Limb (tissue), 2 donors: ENCODE measurements around the gene MGAT5B.
"Not testable (repeated sequence)": the region's sequence is repeated elsewhere in the genome, so short reads cannot be mapped to it uniquely, and the experiment has no call there.

Experiments
- DNase-seq, 2 donors: peaks; one replicate each; pipeline ENCODE4 v3.0.0-alpha.2; 2016; ENCODE audit errors: extremely low spot score in 2 of 2

The MGAT5B gene

GRCh38 chr17:76949913-76950695 is 81.9 kb downstream of the MGAT5B start:
- no peak for DNase-seq

- no peak for DNase-seq
Measured at GRCh38 chr17:76951375-76951905, 83.2 kb downstream of the MGAT5B start.

- DNase-seq = no peak
Measured at GRCh38 chr17:76952402-76952801, 84.2 kb downstream of the MGAT5B start.

- no peak for DNase-seq
Measured at GRCh38 chr17:76953066-76953465, 84.9 kb downstream of the MGAT5B start.

DNA sequence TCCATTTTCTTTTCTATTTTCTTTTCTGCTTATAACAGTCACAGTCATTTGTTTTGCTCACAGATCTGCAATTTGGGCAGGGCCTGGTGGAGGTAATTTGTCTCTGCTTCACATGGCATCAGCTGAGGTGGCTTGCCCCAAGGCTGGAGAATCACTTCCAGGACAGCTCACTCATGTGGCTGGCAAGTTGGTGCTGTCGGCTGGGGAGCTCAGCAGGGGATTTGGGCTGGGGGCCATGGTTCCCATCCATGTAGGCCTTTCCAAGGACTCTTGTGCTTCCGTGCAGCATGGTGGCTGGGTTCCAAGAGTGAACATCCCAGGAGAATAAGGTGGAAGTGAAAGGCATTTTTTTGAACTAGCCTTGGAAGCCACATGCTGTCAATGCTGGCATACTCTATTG is 85.7 kb downstream of the MGAT5B start:
- DNase-seq = no peak

GRCh38 chr17:76955191-76955590 is 87.0 kb downstream of the MGAT5B start:
- DNase-seq = no peak

DNA sequence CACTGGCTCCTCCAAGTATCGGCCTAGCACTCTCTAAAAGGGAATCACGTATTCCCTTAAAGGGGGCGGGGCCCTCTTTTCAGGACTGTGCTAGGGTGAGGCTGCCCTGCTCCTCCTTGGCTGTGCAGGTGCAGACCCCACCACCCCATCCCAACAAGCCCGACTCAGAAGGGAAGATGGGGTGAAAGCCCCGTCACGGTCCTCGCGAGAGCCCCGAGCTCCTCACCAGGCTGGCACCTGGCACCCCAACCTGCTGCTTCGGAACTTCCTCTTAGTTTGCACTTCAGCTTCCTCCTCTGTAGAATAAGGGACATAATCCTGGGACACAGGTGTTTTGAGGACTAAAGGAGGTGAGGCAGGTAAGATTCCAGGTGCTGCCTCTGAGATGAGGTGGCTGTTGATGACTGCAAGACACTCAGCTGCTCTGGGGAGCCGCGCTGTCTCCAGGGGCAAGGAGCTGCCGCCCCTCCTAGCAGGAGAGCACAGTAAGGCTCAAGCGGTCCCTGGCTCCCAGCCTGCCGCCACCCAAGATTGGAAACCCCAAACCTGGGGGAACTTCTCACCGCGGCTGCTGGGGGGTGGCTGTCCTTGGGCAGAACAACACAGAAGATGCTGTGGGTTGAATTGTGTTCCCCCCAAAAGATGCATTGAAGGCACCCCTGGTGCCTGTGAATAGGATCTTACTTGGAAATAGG is 88.8 kb downstream of the MGAT5B start:
- no peak for DNase-seq

GRCh38 chr17:76957678-76958464 is 89.7 kb downstream of the MGAT5B start:
- DNase-seq = no peak

GRCh38 chr17:76958974-76959373 is 90.8 kb downstream of the MGAT5B start:
- no peak for DNase-seq

DNA sequence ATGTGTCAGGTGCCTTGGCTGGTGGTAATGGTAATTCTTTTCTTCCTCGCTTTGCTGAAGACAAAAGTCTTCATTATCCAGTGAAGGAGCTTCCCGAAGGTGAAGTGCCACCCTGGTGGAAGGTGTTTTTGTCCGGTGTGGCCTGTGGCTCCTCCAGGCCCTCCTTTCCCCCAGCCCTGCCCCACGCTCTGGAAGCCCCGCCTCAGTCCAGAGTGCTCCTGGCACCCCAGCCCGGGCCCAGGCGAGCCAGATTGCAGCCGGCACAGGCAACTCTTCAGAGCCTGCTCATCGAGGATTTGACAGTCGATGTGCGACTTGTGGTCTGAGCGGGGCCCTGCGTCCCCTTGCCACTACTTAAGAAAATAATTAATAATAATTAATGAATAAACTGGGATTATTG is 93.7 kb downstream of the MGAT5B start:
- no peak for DNase-seq

DNA sequence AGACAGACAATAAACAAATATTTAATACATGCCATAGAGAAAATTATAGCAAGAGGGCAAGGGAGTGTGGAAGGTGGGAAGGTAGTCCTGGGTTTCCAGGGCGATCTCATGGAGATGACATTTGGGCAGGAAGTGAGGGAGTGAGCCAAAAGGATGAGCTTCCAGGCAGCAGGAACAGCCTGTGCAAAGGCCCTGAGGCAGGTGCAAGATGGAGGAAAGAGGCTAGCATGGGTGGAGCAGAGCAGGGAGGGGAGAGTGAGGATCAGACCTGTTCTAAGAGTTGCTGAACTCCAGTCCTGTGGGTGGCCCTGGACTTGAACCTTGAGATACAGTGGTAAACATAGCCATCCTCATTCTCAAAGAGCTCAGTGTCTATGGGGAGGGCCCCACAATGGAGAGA is 94.7 kb downstream of the MGAT5B start:
- DNase-seq = no peak

GRCh38 chr17:76966016-76966415 is 97.8 kb downstream of the MGAT5B start:
- DNase-seq = no peak

- no peak for DNase-seq
Measured at GRCh38 chr17:76966486-76967181, 98.4 kb downstream of the MGAT5B start.

GRCh38 chr17:76967762-76968161 is 99.6 kb downstream of the MGAT5B start:
- DNase-seq = no peak

GRCh38 chr17:76968707-76969597 is 100.7 kb downstream of the MGAT5B start:
- DNase-seq = peak in 1 of 2 donors; percentile 78

- peak in 1 of 2 donors; percentile 24 for DNase-seq
Measured at GRCh38 chr17:76969598-76970172, 101.5 kb downstream of the MGAT5B start.

- not testable (repeated sequence) for DNase-seq
Measured at GRCh38 chr17:76970228-76970627, 102.0 kb downstream of the MGAT5B start.

- DNase-seq = no peak
Measured at GRCh38 chr17:76972046-76972641, 103.9 kb downstream of the MGAT5B start.

DNA sequence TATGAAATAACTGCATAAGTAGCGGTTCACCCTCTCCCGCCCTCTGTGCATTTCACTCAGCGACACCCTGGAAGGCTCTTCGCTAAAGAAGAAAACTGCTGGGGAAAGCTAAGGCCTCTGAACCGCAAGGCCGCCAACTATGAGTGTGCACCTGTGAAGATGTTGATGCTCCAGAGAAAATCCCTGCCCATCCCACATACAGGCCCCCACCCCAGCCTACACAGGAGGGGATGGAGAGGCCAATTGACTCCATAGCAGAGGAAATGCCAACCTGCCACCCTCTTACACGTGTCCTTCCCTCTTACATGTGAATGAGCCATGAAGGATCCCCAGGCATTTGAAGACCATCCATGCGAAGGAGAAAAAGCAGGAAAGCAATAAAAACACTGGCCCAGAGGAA is 104.8 kb downstream of the MGAT5B start:
- no peak for DNase-seq

DNA sequence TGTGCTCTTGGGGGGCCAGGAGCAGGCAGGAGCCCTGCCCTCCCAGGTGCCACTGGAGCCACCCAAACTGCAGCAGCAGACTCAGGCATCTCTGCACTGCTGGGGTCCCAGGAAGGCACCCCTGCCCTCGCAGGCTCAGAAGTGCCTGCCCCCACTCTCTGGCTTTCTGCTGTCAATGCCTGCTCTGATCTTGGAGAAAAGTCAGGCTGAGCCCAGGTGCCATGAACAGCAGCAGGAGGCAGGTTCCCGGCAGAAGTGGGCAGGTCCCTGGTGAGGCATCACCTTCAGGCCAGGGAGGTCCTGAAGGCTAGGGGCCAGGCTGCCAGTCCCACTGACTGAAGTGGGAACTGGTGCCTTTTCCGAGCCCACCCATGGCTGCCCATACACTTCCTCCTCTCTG is 106.5 kb downstream of the MGAT5B start:
- DNase-seq = no peak
